Thyroid gland (tissue), 4 donors: ENCODE results near the gene TKFC. TPM values are rescaled to one million over a fixed set of nuclear protein-coding genes. Genes with fewer than 3 reads are reported as not detected.

Experiments
- DNase-seq, 2 donors: peaks; one replicate each; pipeline ENCODE4 v3.0.0-alpha.2; 2019
- H3K27ac ChIP-seq, 3 donors: fragments of 200-600 bp; sonication (generic); 1 replicate in 2 of 3; 2 replicates in 1 of 3; pipeline ENCODE4 v1.5.1; 2016 to 2019; ENCODE audit warnings: mild to moderate bottlenecking in 1 of 3, moderate library complexity in 1 of 3
- H3K27me3 ChIP-seq: fragments of 200-600 bp; sonication (generic); one replicate; pipeline ENCODE4 v1.5.1; 2019
- H3K36me3 ChIP-seq, 2 donors: fragments of 200-600 bp; sonication (generic); one replicate each; pipeline ENCODE4 v1.5.1; 2016 to 2019
- H3K4me1 ChIP-seq, 2 donors: fragments of 200-600 bp; sonication (generic); one replicate each; pipeline ENCODE4 v1.5.1; 2017 to 2019
- H3K4me3 ChIP-seq, 3 donors: fragments of 200-600 bp; sonication (generic); replicated peaks in 1 of 3; 1 replicate in 2 of 3; 2 replicates in 1 of 3; pipeline ENCODE4 v1.5.1; 2016; ENCODE audit warnings: mild to moderate bottlenecking in 1 of 3
- H3K9me3 ChIP-seq: fragments of 200-600 bp; sonication (generic); one replicate; pipeline ENCODE4 v1.5.1; 2017
- POLR2A ChIP-seq, 2 donors: fragments of 450-650 bp; IDR thresholded peaks; one replicate each; pipeline ENCODE4 v1.6.1; 2017; ENCODE audit warnings: antibody characterized with exemption in 2 of 2, mild to moderate bottlenecking in 2 of 2, moderate library complexity in 1 of 2
- WGBS, 2 donors: methylation state at CpG; one replicate each; pipeline ENCODE4 v1.1.5; 2017; 5-methylcytosine and 5-hydroxymethylcytosine counted together
- intact Hi-C: fragments of 100-400 bp; cut with DNase I; formaldehyde crosslinking; loops from one replicate; pipeline ENCODE4 v1.15.1; 2023
- total RNA-seq, 4 donors: library from RNA; depleted of rRNA; stranded (reverse); fragments of >200 nt; gene quantifications; one replicate each; pipeline ENCODE4 v1.2.3, GENCODE V29; 2016
- TF ChIP-seq, protein P1 (sequence below), 6 experiments: fragments of 200-600 bp in 3 of 6; fragments of 450-650 bp in 3 of 6; sonication (generic) in 3 of 6; IDR thresholded peaks; one replicate each; pipeline ENCODE4 v1.5.1; 2016 to 2019; ENCODE audit warnings: antibody characterized with exemption in 6 of 6, mild to moderate bottlenecking in 2 of 6, inconsistent platforms in 1 of 6, moderate library complexity in 1 of 6

TKFC gene
- total RNA-seq, 4 donors from 2014 or later: 27.0 to 62.8 (median 43.6) TPM

DNA sequence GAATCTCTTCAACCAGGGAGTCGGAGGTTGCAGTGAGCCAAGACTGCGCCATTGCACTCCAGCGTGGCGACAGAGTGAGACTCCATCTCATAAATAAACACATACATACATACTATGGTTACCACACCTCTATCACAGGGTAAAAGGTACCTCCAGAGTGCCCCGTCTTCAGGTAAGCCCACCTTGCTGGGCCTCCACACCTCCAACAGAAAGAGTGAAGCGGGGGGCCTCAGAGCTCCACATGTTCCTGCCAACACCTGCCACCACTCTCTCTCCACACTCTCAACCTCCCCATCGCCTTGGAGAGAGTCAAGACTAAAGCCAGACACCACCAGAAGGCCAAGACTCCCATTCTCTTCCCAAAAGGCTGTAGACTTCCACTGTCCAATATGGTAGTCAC lies 27.6 kb upstream of the TKFC start:
- intact Hi-C loops: no loop called here
- Histone ChIP-seq H3K27ac (no peak overlapping the region), H3K27me3 (no peaks in the 10 kb centered on the region), H3K36me3 (peaks cover 79 to 89% of the 10 kb centered on the region in 2 donors), H3K4me1 (no peaks in the 10 kb centered on the region), H3K4me3 (no peak overlapping the region), H3K9me3 (no peaks in the 10 kb centered on the region)
- TF ChIP-seq, protein P1, sequence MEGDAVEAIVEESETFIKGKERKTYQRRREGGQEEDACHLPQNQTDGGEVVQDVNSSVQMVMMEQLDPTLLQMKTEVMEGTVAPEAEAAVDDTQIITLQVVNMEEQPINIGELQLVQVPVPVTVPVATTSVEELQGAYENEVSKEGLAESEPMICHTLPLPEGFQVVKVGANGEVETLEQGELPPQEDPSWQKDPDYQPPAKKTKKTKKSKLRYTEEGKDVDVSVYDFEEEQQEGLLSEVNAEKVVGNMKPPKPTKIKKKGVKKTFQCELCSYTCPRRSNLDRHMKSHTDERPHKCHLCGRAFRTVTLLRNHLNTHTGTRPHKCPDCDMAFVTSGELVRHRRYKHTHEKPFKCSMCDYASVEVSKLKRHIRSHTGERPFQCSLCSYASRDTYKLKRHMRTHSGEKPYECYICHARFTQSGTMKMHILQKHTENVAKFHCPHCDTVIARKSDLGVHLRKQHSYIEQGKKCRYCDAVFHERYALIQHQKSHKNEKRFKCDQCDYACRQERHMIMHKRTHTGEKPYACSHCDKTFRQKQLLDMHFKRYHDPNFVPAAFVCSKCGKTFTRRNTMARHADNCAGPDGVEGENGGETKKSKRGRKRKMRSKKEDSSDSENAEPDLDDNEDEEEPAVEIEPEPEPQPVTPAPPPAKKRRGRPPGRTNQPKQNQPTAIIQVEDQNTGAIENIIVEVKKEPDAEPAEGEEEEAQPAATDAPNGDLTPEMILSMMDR (IDR thresholded peaks at IDR 0.05): no peak
- TF ChIP-seq POLR2A (IDR thresholded peaks at IDR 0.05): no peak
- no peak for DNase-seq
- 98% methylated on average over 7 of the region's 7 CpGs for WGBS, 2 donors

DNA sequence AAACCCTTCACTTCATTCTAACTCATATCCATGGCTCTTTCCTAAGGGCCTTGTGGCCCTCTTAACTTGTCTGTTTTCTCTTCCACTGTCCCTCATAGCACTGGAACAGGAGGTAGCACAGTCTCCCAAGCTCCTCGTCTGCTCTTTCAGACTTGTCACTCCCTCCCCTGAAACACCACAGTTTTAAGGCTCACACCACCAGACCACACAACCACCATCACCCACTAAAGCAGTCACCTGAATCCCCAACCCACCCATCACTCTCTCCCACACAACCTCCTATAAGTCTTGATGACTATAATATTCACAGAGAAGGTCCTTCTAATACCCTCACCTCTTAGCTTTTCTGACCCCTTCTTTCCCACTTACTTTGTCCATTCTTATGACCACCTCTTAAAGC lies 26.8 kb upstream of the TKFC start:
- WGBS, 2 donors: 84 to 97% methylated on average over 1 of the region's 1 CpG
- intact Hi-C loops: no loop called here
- Histone ChIP-seq H3K27ac (no peak overlapping the region), H3K36me3 (peaks cover 79 to 89% of the 10 kb centered on the region in 2 donors), H3K4me3 (no peak overlapping the region), H3K27me3 (no peaks in the 10 kb centered on the region), H3K4me1 (no peaks in the 10 kb centered on the region), H3K9me3 (no peaks in the 10 kb centered on the region)
- no peak for TF ChIP-seq POLR2A (IDR thresholded peaks at IDR 0.05)
- TF ChIP-seq, protein P1 (IDR thresholded peaks at IDR 0.05): no peak
- DNase-seq: no peak

DNA sequence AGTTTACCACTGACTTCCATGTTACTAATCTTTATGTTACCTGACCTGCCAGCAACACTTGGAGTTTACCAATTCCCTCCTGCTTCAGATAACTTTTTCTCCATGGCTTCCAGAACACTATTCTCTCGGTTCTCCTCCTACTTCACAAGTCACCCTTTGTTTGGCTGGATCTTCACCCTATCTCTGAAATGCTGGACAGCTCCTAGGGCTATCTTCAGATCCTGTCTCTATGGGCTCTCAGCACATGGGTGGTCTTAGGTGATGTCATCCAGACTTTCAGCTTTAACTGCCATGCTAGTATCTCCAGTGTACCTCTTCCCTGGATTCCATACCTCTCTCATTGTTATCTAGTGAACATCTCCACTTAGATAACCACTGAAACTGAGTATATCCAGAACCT lies 25.7 kb upstream of the TKFC start:
- no peaks in the 10 kb centered on the region for H3K9me3 ChIP-seq
- H3K36me3 ChIP-seq: peaks cover 78 to 89% of the 10 kb centered on the region in 2 donors
- 79 to 94% methylated on average over 1 of the region's 1 CpG for WGBS, 2 donors
- H3K4me3 ChIP-seq: no peak overlapping the region
- TF ChIP-seq, protein P1 (IDR thresholded peaks at IDR 0.05): no peak
- TF ChIP-seq POLR2A (IDR thresholded peaks at IDR 0.05): no peak
- H3K27me3 ChIP-seq: no peaks in the 10 kb centered on the region
- no peaks in the 10 kb centered on the region for H3K4me1 ChIP-seq
- H3K27ac ChIP-seq: no peak overlapping the region
- no peak for DNase-seq
- intact Hi-C loops: no loop called here

DNA sequence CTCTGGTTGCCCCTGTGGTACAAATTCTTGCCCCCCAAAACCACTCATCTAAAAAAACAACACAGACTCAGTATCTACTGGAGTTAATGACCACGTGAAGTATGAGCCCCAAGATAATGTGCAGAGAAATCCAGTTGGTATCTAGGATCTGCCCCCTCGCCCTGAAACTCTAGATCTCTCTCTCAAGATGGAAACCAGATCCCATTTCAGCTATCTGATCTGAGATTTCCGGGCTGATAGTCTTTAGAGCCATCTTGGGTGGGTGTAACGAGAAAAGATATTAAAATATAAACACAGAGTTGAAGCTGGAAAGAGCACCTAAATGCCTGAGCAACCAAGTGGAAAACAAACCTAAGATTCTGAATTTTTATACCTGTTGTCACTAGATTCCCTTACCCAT lies 23.9 kb upstream of the TKFC start:
- Histone ChIP-seq H3K36me3 (peaks cover 78 to 90% of the 10 kb centered on the region in 2 donors), H3K27ac (no peak overlapping the region), H3K27me3 (no peaks in the 10 kb centered on the region), H3K9me3 (no peaks in the 10 kb centered on the region), H3K4me3 (no peak overlapping the region), H3K4me1 (no peaks in the 10 kb centered on the region)
- 88 to 90% methylated on average over 4 of the region's 4 CpGs for WGBS, 2 donors
- TF ChIP-seq, protein P1 (IDR thresholded peaks at IDR 0.05): no peak
- TF ChIP-seq POLR2A (IDR thresholded peaks at IDR 0.05): no peak
- no peak for DNase-seq
- intact Hi-C loops: no loop called here

DNA sequence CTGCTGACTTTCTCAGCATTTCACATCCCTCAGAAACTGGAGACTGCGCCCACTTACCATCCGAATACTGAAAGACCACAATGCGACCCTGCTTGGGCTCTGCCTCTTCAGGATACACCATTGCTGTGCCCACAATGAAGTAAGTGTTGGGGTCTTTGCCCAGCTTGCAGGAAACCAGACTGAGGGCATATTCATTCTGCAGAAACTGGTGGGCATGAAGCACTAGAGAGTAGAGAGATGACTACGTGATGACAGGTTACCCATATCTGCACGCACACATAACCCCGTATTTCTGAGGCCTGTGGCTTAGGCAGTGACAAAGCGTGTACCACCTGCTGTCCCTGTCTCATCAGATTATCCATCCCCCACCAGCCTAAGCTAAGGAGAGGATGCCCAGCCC lies 23.3 kb upstream of the TKFC start:
- no peak for DNase-seq
- H3K27ac ChIP-seq: no peak overlapping the region
- H3K9me3 ChIP-seq: no peaks in the 10 kb centered on the region
- no peaks in the 10 kb centered on the region for H3K27me3 ChIP-seq
- TF ChIP-seq, protein P1 (IDR thresholded peaks at IDR 0.05): no peak
- no peak for TF ChIP-seq POLR2A (IDR thresholded peaks at IDR 0.05)
- peaks cover 77 to 96% of the 10 kb centered on the region in 2 donors for H3K36me3 ChIP-seq
- intact Hi-C loops: no loop called here
- H3K4me1 ChIP-seq: no peaks in the 10 kb centered on the region
- no peak overlapping the region for H3K4me3 ChIP-seq
- 92 to 98% methylated on average over 7 of the region's 7 CpGs for WGBS, 2 donors
